T47D (cell line): ENCODE data around the gene CCRL2.
"Not testable (repeated sequence)": the region's sequence is repeated elsewhere in the genome, so short reads cannot be mapped to it uniquely, and the experiment has no call there.

Experiments
- DNase-seq, 2 experiments: peaks; one replicate each; pipeline versions ENCODE4 v3.0.0 to v3.0.0-alpha.2; 2011 to 2012; ENCODE audit warnings: low read depth in 1 of 2, low spot score in 1 of 2
- JUND ChIP-seq: IDR thresholded peaks from 2 replicates; pipeline ENCODE4 v1.6.1; 2012; ENCODE audit warnings: low read depth
- in situ Hi-C: cut with HindIII; loops from 2 replicates; pipeline ENCODE4 v1.10.0; 2016; ENCODE audit warnings: low sequenced_read_pairs, low pct_unique_long_range_greater_than_20kb

CCRL2 gene

GRCh38 chr3:46414739-46415138 is 7.7 kb downstream of the CCRL2 start:
- no peak for TF ChIP-seq JUND
- no peak for DNase-seq
- in situ Hi-C loops = no loop called here

GRCh38 chr3:46416125-46416810 is 9.2 kb downstream of the CCRL2 start:
- in situ Hi-C loops = no loop called here
- no peak for DNase-seq
- no peak for TF ChIP-seq JUND

GRCh38 chr3:46416811-46417510 is 9.9 kb downstream of the CCRL2 start:
- in situ Hi-C loops = no loop called here
- no peak for DNase-seq
- no peak for TF ChIP-seq JUND

GRCh38 chr3:46417841-46418611 is 11.0 kb downstream of the CCRL2 start:
- DNase-seq = no peak
- no peak for TF ChIP-seq JUND
- in situ Hi-C loops = no loop called here

- no peak for DNase-seq
- in situ Hi-C loops = no loop called here
- TF ChIP-seq JUND = no peak
Measured at GRCh38 chr3:46419816-46420215, 12.8 kb downstream of the CCRL2 start.

- in situ Hi-C loops = no loop called here
- DNase-seq = no peak
- no peak for TF ChIP-seq JUND
Measured at GRCh38 chr3:46420931-46421330, 13.9 kb downstream of the CCRL2 start.

GRCh38 chr3:46422617-46423016 is 15.6 kb downstream of the CCRL2 start:
- in situ Hi-C loops = no loop called here
- DNase-seq = no peak
- no peak for TF ChIP-seq JUND

GRCh38 chr3:46423588-46423987 is 16.5 kb downstream of the CCRL2 start:
- TF ChIP-seq JUND = no peak
- in situ Hi-C loops = no loop called here
- DNase-seq = no peak

- in situ Hi-C loops, DNase-seq: not testable (repeated sequence)
Measured at GRCh38 chr3:46426476-46426875, 19.4 kb downstream of the CCRL2 start.

GRCh38 chr3:46427404-46427803 is 20.3 kb downstream of the CCRL2 start:
- in situ Hi-C loops, DNase-seq: not testable (repeated sequence)

- in situ Hi-C loops = no loop called here
- DNase-seq = no peak
- no peak for TF ChIP-seq JUND
Measured at GRCh38 chr3:46427916-46428833, 21.1 kb downstream of the CCRL2 start.

- peak in 1 of 2 experiments; percentile 51 for DNase-seq
- TF ChIP-seq JUND = no peak
- in situ Hi-C loops = no loop called here
Measured at GRCh38 chr3:46429250-46429649, 22.2 kb downstream of the CCRL2 start.
